HG02970 (cell line): ENCODE measurements around the gene POP4.

Experiments used
- ATAC-seq: cut with Tn5 transposase; IDR thresholded peaks from one replicate; pipeline ENCODE4 v1.9.1; 2021; ENCODE audit warnings: mild to moderate bottlenecking, moderate library complexity, moderate number of reproducible peaks; ENCODE audit not compliant: unreplicated experiment, low FRiP score

Gene POP4

GRCh38 chr19:29576761-29577648 lies 29.1 kb upstream of the POP4 start:
- no peak for ATAC-seq

GRCh38 chr19:29577649-29577963 lies 28.5 kb upstream of the POP4 start:
- ATAC-seq, result no peak

- no peak for ATAC-seq
Measured at GRCh38 chr19:29578349-29578748, 27.7 kb upstream of the POP4 start.

GRCh38 chr19:29579308-29579910 lies 26.7 kb upstream of the POP4 start:
- no peak for ATAC-seq

GRCh38 chr19:29581398-29581797 lies 24.7 kb upstream of the POP4 start:
- no peak for ATAC-seq

GRCh38 chr19:29583196-29583999 lies 22.7 kb upstream of the POP4 start:
- ATAC-seq, result no peak

GRCh38 chr19:29586401-29586800 lies 19.7 kb upstream of the POP4 start:
- no peak for ATAC-seq

GRCh38 chr19:29587059-29587458 lies 19.0 kb upstream of the POP4 start:
- ATAC-seq, result no peak

GRCh38 chr19:29587518-29587986 lies 18.5 kb upstream of the POP4 start:
- no peak for ATAC-seq

GRCh38 chr19:29588095-29588494 lies 18.0 kb upstream of the POP4 start:
- ATAC-seq, result no peak

- ATAC-seq, result no peak
Measured at GRCh38 chr19:29590278-29590677, 15.8 kb upstream of the POP4 start.

- ATAC-seq, result no peak
Measured at GRCh38 chr19:29591670-29592069, 14.4 kb upstream of the POP4 start.

GRCh38 chr19:29593869-29594268 lies 12.2 kb upstream of the POP4 start:
- no peak for ATAC-seq

- ATAC-seq, result no peak
Measured at GRCh38 chr19:29596080-29596727, 9.9 kb upstream of the POP4 start.

GRCh38 chr19:29596885-29597525 lies 9.1 kb upstream of the POP4 start:
- no peak for ATAC-seq

GRCh38 chr19:29598036-29598435 lies 8.0 kb upstream of the POP4 start:
- ATAC-seq, result no peak

- no peak for ATAC-seq
Measured at GRCh38 chr19:29598496-29598895, 7.6 kb upstream of the POP4 start.

GRCh38 chr19:29603308-29603707 lies 2.8 kb upstream of the POP4 start:
- no peak for ATAC-seq

- peak; percentile 16 for ATAC-seq
Measured at GRCh38 chr19:29606420-29606747, 301 bp downstream of the POP4 start.

GRCh38 chr19:29609636-29610035 lies 3.6 kb downstream of the POP4 start:
- ATAC-seq, result no peak
